Lower leg skin (tissue), 3 donors: ENCODE results near the gene CPVL.

ENCODE experiments used
- POLR2A ChIP-seq, 2 donors: fragments of 450-650 bp; IDR thresholded peaks; one replicate each; pipeline ENCODE4 v1.6.1; 2016 to 2017; ENCODE audit warnings: antibody characterized with exemption in 2 of 2, mild to moderate bottlenecking in 1 of 2, moderate library complexity in 1 of 2
- TF ChIP-seq, protein P1 (sequence below), 3 donors: fragments of 450-650 bp; IDR thresholded peaks; one replicate each; pipeline ENCODE4 v1.5.1; 2016; ENCODE audit warnings: antibody characterized with exemption in 3 of 3, mild to moderate bottlenecking in 3 of 3, moderate library complexity in 2 of 3

GRCh38 chr7:29189743-29190201 is 43.4 kb upstream of the CPVL start:
- TF ChIP-seq, protein P1, sequence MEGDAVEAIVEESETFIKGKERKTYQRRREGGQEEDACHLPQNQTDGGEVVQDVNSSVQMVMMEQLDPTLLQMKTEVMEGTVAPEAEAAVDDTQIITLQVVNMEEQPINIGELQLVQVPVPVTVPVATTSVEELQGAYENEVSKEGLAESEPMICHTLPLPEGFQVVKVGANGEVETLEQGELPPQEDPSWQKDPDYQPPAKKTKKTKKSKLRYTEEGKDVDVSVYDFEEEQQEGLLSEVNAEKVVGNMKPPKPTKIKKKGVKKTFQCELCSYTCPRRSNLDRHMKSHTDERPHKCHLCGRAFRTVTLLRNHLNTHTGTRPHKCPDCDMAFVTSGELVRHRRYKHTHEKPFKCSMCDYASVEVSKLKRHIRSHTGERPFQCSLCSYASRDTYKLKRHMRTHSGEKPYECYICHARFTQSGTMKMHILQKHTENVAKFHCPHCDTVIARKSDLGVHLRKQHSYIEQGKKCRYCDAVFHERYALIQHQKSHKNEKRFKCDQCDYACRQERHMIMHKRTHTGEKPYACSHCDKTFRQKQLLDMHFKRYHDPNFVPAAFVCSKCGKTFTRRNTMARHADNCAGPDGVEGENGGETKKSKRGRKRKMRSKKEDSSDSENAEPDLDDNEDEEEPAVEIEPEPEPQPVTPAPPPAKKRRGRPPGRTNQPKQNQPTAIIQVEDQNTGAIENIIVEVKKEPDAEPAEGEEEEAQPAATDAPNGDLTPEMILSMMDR (IDR thresholded peaks at IDR 0.05): peak in 1 of 3 donors; percentile 58
- no peak for TF ChIP-seq POLR2A (IDR thresholded peaks at IDR 0.05)
